Measurements from ENCODE around the gene GSDME.

Gene GSDME

GRCh38 chr7:24781106-24781505 is 23.8 kb upstream of the GSDME start:
- no peaks in the 10 kb centered on the region for H3K79me2 ChIP-seq (ENCODE audit: control insufficient read depth, low read length)

GRCh38 chr7:24779283-24779655 is 22.0 kb upstream of the GSDME start:
- no peaks in the 10 kb centered on the region for H4K20me1 ChIP-seq (ENCODE audit: control insufficient read depth, insufficient read depth, low read depth, low read length)
- H3K27ac ChIP-seq (ENCODE audit: low read depth, low read length) = no peak overlapping the region
- no peak overlapping the region for H3K4me2 ChIP-seq (ENCODE audit: low read length)

More at GRCh38 chr7:24781106-24781505, 23.8 kb upstream of the GSDME start:
- no peak for TF ChIP-seq CTCF (IDR thresholded peaks at IDR 0.05; ENCODE audit: low read depth, low read length, poor library complexity, severe bottlenecking)
- TF ChIP-seq EZH2phosphoT487 (IDR thresholded peaks at IDR 0.05; ENCODE audit: borderline replicate concordance, low read length) = no peak
- no peaks in the 10 kb centered on the region for H3K4me1 ChIP-seq (ENCODE audit: control insufficient read depth, low read length)
- no peak overlapping the region for H3K27ac ChIP-seq (ENCODE audit: low read depth, low read length)
- H4K20me1 ChIP-seq (ENCODE audit: control insufficient read depth, insufficient read depth, low read depth, low read length) = no peaks in the 10 kb centered on the region
- no peaks in the 10 kb centered on the region for H3K9me2 ChIP-seq (replicated peaks; ENCODE audit: control insufficient read depth, low read length)
- H3K9me3 ChIP-seq (ENCODE audit: control insufficient read depth, insufficient read depth, low read length) = no peaks in the 10 kb centered on the region
- H3K4me2 ChIP-seq (ENCODE audit: low read length) = no peak overlapping the region
- no peaks in the 10 kb centered on the region for H3F3A ChIP-seq (ENCODE audit: control insufficient read depth, insufficient read depth)
- peaks cover 3% of the 10 kb centered on the region; the same call in 1 of the 2 replicates for H3K36me3 ChIP-seq (ENCODE audit: control insufficient read depth, low read length)
- no peak overlapping the region for H3K4me3 ChIP-seq (ENCODE audit: low read length)
- no peaks in the 10 kb centered on the region for H3K27me3 ChIP-seq (ENCODE audit: control insufficient read depth, low read length)

GRCh38 chr7:24778543-24779282 is 21.4 kb upstream of the GSDME start:
- Histone ChIP-seq H3K4me3 (ENCODE audit: low read length) (no peak overlapping the region), H3K79me2 (ENCODE audit: control insufficient read depth, low read length) (no peaks in the 10 kb centered on the region), H3K4me2 (ENCODE audit: low read length) (no peak overlapping the region), H3K27ac (ENCODE audit: low read depth, low read length) (no peak overlapping the region), H3K9me3 (ENCODE audit: control insufficient read depth, insufficient read depth, low read length) (no peaks in the 10 kb centered on the region), H3K36me3 (ENCODE audit: control insufficient read depth, low read length) (peaks cover 3% of the 10 kb centered on the region; the same call in 1 of the 2 replicates), H3K4me1 (ENCODE audit: control insufficient read depth, low read length) (no peaks in the 10 kb centered on the region), H3K9me2 (replicated peaks; ENCODE audit: control insufficient read depth, low read length) (no peaks in the 10 kb centered on the region), H3K27me3 (ENCODE audit: control insufficient read depth, low read length) (no peaks in the 10 kb centered on the region), H3F3A (ENCODE audit: control insufficient read depth, insufficient read depth) (no peaks in the 10 kb centered on the region), H4K20me1 (ENCODE audit: control insufficient read depth, insufficient read depth, low read depth, low read length) (no peaks in the 10 kb centered on the region)
- TF ChIP-seq EZH2phosphoT487 (IDR thresholded peaks at IDR 0.05; ENCODE audit: borderline replicate concordance, low read length) = no peak
- no peak for TF ChIP-seq CTCF (IDR thresholded peaks at IDR 0.05; ENCODE audit: low read depth, low read length, poor library complexity, severe bottlenecking)

More at GRCh38 chr7:24779283-24779655, 22.0 kb upstream of the GSDME start:
- Histone ChIP-seq H3K4me3 (ENCODE audit: low read length) (no peak overlapping the region), H3K27me3 (ENCODE audit: control insufficient read depth, low read length) (no peaks in the 10 kb centered on the region), H3K9me3 (ENCODE audit: control insufficient read depth, insufficient read depth, low read length) (no peaks in the 10 kb centered on the region), H3K9me2 (replicated peaks; ENCODE audit: control insufficient read depth, low read length) (no peaks in the 10 kb centered on the region), H3K4me1 (ENCODE audit: control insufficient read depth, low read length) (no peaks in the 10 kb centered on the region), H3K36me3 (ENCODE audit: control insufficient read depth, low read length) (peaks cover 3% of the 10 kb centered on the region; the same call in 1 of the 2 replicates), H3K79me2 (ENCODE audit: control insufficient read depth, low read length) (no peaks in the 10 kb centered on the region), H3F3A (ENCODE audit: control insufficient read depth, insufficient read depth) (no peaks in the 10 kb centered on the region)
- TF ChIP-seq EZH2phosphoT487 (IDR thresholded peaks at IDR 0.05; ENCODE audit: borderline replicate concordance, low read length) (no peak), CTCF (IDR thresholded peaks at IDR 0.05; ENCODE audit: low read depth, low read length, poor library complexity, severe bottlenecking) (no peak)

All from DOHH2 (cell line).